ENCODE measurements around the gene TMEM209. TPM values are rescaled to one million over a fixed set of nuclear protein-coding genes. Genes with fewer than 3 reads are reported as not detected.

TMEM209 gene
- total RNA-seq, 1 donor from 2014 or later, result 36.1 TPM

DNA sequence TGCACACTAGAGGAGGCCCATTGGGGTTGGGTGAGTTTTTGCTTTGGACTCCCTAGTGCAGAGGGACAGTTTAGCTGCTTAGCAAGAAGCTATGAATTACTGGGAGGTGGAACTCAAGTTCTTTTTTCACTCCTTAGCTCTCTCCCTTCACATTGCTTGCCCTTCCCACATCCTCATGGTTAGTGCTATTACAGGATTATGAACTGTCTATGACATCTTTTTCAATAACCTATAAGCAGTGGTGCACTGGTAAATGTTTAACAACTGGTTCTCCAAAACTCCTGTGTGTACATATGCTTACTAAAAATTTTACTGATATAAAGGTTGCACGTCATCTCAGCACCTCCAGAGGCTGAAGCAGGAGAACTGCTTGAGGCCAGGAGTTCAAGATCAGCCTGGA, 8.6 kb upstream of the TMEM209 start:
- H3K4me1 Mint-ChIP-seq (ENCODE audit: unreplicated experiment), result peaks cover 5% of the 10 kb centered on the region
- H3K27ac Mint-ChIP-seq, result no peak overlapping the region
- no peaks in the 10 kb centered on the region for H3K9me3 Mint-ChIP-seq
- no peaks in the 10 kb centered on the region for H3K27me3 Mint-ChIP-seq
- no peaks in the 10 kb centered on the region for H3K36me3 Mint-ChIP-seq
- H3K4me3 Mint-ChIP-seq, result no peak overlapping the region
- no peak for TF ChIP-seq CTCF (conservative IDR thresholded peaks at IDR 0.05)
- no peak for DNase-seq (ENCODE audit: extremely low spot score, unreplicated experiment)

DNA sequence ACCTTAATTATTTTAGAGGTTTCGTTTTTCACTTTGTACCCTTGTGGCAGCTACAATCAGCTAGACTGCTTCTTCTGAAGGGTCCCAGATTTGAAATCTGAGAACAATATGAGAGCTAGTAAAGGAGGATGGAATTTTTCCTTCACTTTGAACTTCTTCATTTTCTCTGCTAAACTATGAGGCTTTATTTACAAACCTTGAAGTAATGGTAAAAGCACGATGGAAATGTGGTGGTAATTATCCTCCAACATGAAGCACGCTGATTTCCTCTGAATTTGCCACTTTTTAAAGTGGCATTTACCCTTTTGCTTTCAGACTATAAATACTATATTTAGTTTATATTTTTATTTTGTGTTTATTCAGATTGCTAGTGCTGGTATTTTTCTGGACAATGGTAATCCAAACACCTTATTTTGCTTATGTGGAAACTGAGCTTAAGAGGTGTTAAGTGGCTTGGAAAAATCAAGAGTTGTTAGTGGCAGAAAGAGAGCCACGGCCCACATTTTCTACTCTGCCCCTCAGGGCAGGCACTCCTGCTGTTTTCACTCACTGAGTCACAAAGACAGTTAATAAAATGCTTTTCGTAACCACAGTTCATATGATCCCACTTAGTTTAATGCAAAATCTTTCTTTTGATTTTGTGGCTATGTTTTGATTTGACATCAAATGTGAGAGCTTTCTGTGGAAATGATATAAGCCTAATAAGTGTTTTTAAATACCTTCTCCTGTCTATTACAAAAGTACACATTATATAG, 5.2 kb upstream of the TMEM209 start:
- peaks cover 19% of the 10 kb centered on the region for H3K4me1 Mint-ChIP-seq (ENCODE audit: unreplicated experiment)
- H3K4me3 Mint-ChIP-seq, result peak overlapping the region; percentile 32
- peaks cover under 1% of the 10 kb centered on the region for H3K36me3 Mint-ChIP-seq
- no peak for TF ChIP-seq CTCF (conservative IDR thresholded peaks at IDR 0.05)
- H3K27ac Mint-ChIP-seq, result peak overlapping the region; percentile 42
- DNase-seq (ENCODE audit: extremely low spot score, unreplicated experiment), result no peak
- no peaks in the 10 kb centered on the region for H3K27me3 Mint-ChIP-seq
- H3K9me3 Mint-ChIP-seq, result no peaks in the 10 kb centered on the region

DNA sequence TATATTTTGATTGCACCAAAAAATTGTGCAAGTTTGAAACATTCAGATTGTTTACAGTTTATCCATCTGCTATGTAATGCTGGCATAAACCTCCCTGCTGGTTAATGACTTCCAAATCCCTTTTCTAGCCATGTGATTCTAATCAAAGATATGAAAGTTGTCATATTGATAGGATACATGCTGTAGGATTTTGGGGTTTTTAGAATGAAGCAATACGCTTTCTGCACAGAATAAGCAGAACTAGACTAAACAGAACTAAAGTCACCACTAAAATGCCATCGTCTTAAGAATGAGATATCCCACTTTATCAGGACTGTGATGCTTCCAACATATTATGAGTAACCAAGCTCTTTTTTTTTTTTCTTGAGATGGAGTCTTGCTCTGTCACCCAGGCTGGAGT, 3.3 kb upstream of the TMEM209 start:
- Mint-ChIP-seq H3K27ac (no peak overlapping the region), H3K9me3 (no peaks in the 10 kb centered on the region), H3K4me3 (no peak overlapping the region), H3K27me3 (no peaks in the 10 kb centered on the region), H3K36me3 (peaks cover 8% of the 10 kb centered on the region), H3K4me1 (ENCODE audit: unreplicated experiment) (peaks cover 24% of the 10 kb centered on the region)
- no peak for DNase-seq (ENCODE audit: extremely low spot score, unreplicated experiment)
- TF ChIP-seq CTCF (conservative IDR thresholded peaks at IDR 0.05), result no peak

GRCh38 chr7:130207642-130208041, 2.4 kb upstream of the TMEM209 start, which contains the start of gene SSMEM1:
TSS of gene SSMEM1 (plus strand) at chr7:130207860. CDS start at chr7:130207911, 51 bp downstream.
- peak within 1 kb of the TSS; percentile 76 for H3K27ac Mint-ChIP-seq
- peaks cover 14% of the 10 kb centered on the region for H3K36me3 Mint-ChIP-seq
- no peaks in the 10 kb centered on the region for H3K9me3 Mint-ChIP-seq
- DNase-seq (ENCODE audit: extremely low spot score, unreplicated experiment), result no peak
- no peaks in the 10 kb centered on the region for H3K27me3 Mint-ChIP-seq
- H3K4me3 Mint-ChIP-seq, result peak within 1 kb of the TSS; percentile 74
- no peak for TF ChIP-seq CTCF (conservative IDR thresholded peaks at IDR 0.05)
- peaks cover 29% of the 10 kb centered on the region for H3K4me1 Mint-ChIP-seq (ENCODE audit: unreplicated experiment)

- Mint-ChIP-seq H3K4me1 (ENCODE audit: unreplicated experiment) (peaks cover 29% of the 10 kb centered on the region), H3K27ac (peak overlapping the region; percentile 76), H3K36me3 (peaks cover 17% of the 10 kb centered on the region), H3K9me3 (no peaks in the 10 kb centered on the region), H3K4me3 (peak overlapping the region; percentile 74), H3K27me3 (no peaks in the 10 kb centered on the region)
- TF ChIP-seq CTCF (conservative IDR thresholded peaks at IDR 0.05), result peak; percentile 34
- no peak for DNase-seq (ENCODE audit: extremely low spot score, unreplicated experiment)
Observed at GRCh38 chr7:130207033-130207432, 1.8 kb upstream of the TMEM209 start.

Measured in type B pancreatic cell (in vitro differentiated cells).